ENCODE results near the gene MYO1H. TPM values are rescaled to one million over a fixed set of nuclear protein-coding genes. Genes with fewer than 3 reads are reported as not detected.

The MYO1H gene
- total and polyA plus RNA-seq, 2 of the 13 experiments (the other 11 are each of a cell fraction or from before 2014, with no cell fraction given): not detected

GRCh38 chr12:109336593-109336992 lies 11.1 kb upstream of the MYO1H start:
- Histone ChIP-seq H3K4me1 (ENCODE audit: insufficient read depth, low read length) (0 out of 2 replicates have a peak, but pooled peaks cover 3% of the 10 kb centered on the region), H2AFZ (ENCODE audit: low read length) (no peak overlapping the region), H4K20me1 (ENCODE audit: insufficient read depth, low read length) (no peaks in the 10 kb centered on the region), H3K27ac (ENCODE audit: extremely low read length, insufficient read depth, low read length) (no peak overlapping the region), H3K36me3 (replicated peaks in 1 of 2; ENCODE audit: control insufficient read depth in 1 of 2, insufficient read depth in 2 of 2, low read length in 2 of 2) (no peaks in the 10 kb centered on the region), H3K4me2 (ENCODE audit: low read depth, low read length) (no peak overlapping the region), H3K79me2 (ENCODE audit: insufficient read depth, low read length) (no peaks in the 10 kb centered on the region), H3K4me3 (replicated peaks in 1 of 3; ENCODE audit: insufficient read depth in 1 of 3, low read depth in 2 of 3, low read length in 3 of 3) (no peak overlapping the region), H3K9ac (ENCODE audit: insufficient read depth, low read depth, low read length) (no peak overlapping the region), H3K27me3 (ENCODE audit: control insufficient read depth in 1 of 2, insufficient read depth in 2 of 2, low read length in 2 of 2) (peaks cover 0 to 2% of the 10 kb centered on the region in 2 experiments; a peak in 1 of 5 replicates), H3K9me3 (ENCODE audit: low read length) (no peaks in the 10 kb centered on the region)
- FAIRE-seq: no peak
- ChIA-PET CTCF (ENCODE audit: low intra/inter-chr PET ratio, low total read pairs) (no interaction called here), POLR2A (no interaction called here)
- intact Hi-C loops (cut with micrococcal nuclease; ENCODE audit: unreplicated experiment): no loop called here
- in situ Hi-C loops (cut with HindIII; ENCODE audit: extremely low pct_ligation_motif_present, low pct_unique_long_range_greater_than_20kb): no loop called here
- 0% methylated on average over 1 of the region's 1 CpG for WGBS (ENCODE audit: low lambda C conversion rate)
- no peak for ATAC-seq
- no peak for DNase-seq (ENCODE audit: low spot score)
- BruUV-seq (replicated peaks): no TSS peak
- TF ChIP-seq DMAP1 (CRISPR knock-in tag; IDR thresholded peaks at IDR 0.05) (no peak), FUBP1 (CRISPR knock-in tag; IDR thresholded peaks at IDR 0.05; ENCODE audit: borderline replicate concordance) (no peak), RFX1 (IDR thresholded peaks at IDR 0.05) (no peak), NFAT5 (CRISPR knock-in tag; IDR thresholded peaks at IDR 0.05) (no peak)

Measured in HepG2 (cell line).